ENCODE results near the gene SASH3.

The SASH3 gene

GRCh38 chrX:129769467-129770154 lies 10.1 kb upstream of the SASH3 start:
- TF ChIP-seq MYNN (tag by site-specific recombination; IDR thresholded peaks at IDR 0.05; ENCODE audit: borderline replicate concordance) (no peak), ZNF610 (tag by site-specific recombination; IDR thresholded peaks at IDR 0.05; ENCODE audit: borderline replicate concordance) (no peak), ZNF513 (tag by site-specific recombination; IDR thresholded peaks at IDR 0.05) (peak; percentile 84), ZNF423 (tag by site-specific recombination; IDR thresholded peaks at IDR 0.05) (no peak)
- Histone ChIP-seq H3K4me3 (ENCODE audit: low read depth, low read length) (no peak overlapping the region), H3K4me1 (ENCODE audit: control insufficient read depth, insufficient read depth, low read length) (no peaks in the 10 kb centered on the region), H3K27ac (ENCODE audit: extremely low read depth, low read depth, low read length) (no peak overlapping the region), H3K9me3 (ENCODE audit: control insufficient read depth, insufficient read depth, low read depth, low read length) (no peaks in the 10 kb centered on the region), H3K36me3 (ENCODE audit: control insufficient read depth in 2 of 2, insufficient read depth in 1 of 2, low read length in 2 of 2) (no peaks in the 10 kb centered on the region)
- ChIA-PET CTCF (no interaction called here), POLR2A (no interaction called here)

- ChIA-PET POLR2A (no interaction called here), CTCF (interaction anchor here (1.5 kb wide), 1 partner anchor 45 kb away, joined by 3 read pairs; no protein-coding TSS in a partner anchor)
- Histone ChIP-seq H3K9me3 (ENCODE audit: control insufficient read depth, insufficient read depth, low read depth, low read length) (no peaks in the 10 kb centered on the region), H3K36me3 (ENCODE audit: control insufficient read depth in 2 of 2, insufficient read depth in 1 of 2, low read length in 2 of 2) (no peaks in the 10 kb centered on the region), H3K27ac (ENCODE audit: extremely low read depth, low read depth, low read length) (no peak overlapping the region), H3K4me1 (ENCODE audit: control insufficient read depth, insufficient read depth, low read length) (no peaks in the 10 kb centered on the region), H3K4me3 (ENCODE audit: low read depth, low read length) (no peak overlapping the region)
- no peak for TF ChIP-seq ZNF514 (tag by site-specific recombination; IDR thresholded peaks at IDR 0.05)
- no peak for TF ChIP-seq MEIS1 (CRISPR knock-in tag; IDR thresholded peaks at IDR 0.05; ENCODE audit: borderline replicate concordance)
- TF ChIP-seq ZNF26 (tag by site-specific recombination; IDR thresholded peaks at IDR 0.05) = no peak
- TF ChIP-seq ZNF184 (tag by site-specific recombination; IDR thresholded peaks at IDR 0.05) = no peak
- no peak for TF ChIP-seq ZNF19 (tag by site-specific recombination; IDR thresholded peaks at IDR 0.05; ENCODE audit: low read depth)
- no peak for TF ChIP-seq ZNF404 (tag by site-specific recombination; IDR thresholded peaks at IDR 0.05)
- no peak for TF ChIP-seq ZNF830 (tag by site-specific recombination; IDR thresholded peaks at IDR 0.05; ENCODE audit: low read depth)
- TF ChIP-seq ZNF596 (tag by site-specific recombination; IDR thresholded peaks at IDR 0.05) = no peak
- no peak for TF ChIP-seq PBX3 (CRISPR knock-in tag; IDR thresholded peaks at IDR 0.05)
- no peak for TF ChIP-seq ZFP41 (tag by site-specific recombination; IDR thresholded peaks at IDR 0.05; ENCODE audit: borderline replicate concordance)
- TF ChIP-seq ZEB2 (tag by site-specific recombination; IDR thresholded peaks at IDR 0.05) = no peak
These were observed 8.3 kb upstream of the SASH3 start for GRCh38 chrX:129771266-129771995.

GRCh38 chrX:129772796-129773431 lies 6.8 kb upstream of the SASH3 start:
- Histone ChIP-seq H3K36me3 (ENCODE audit: control insufficient read depth in 2 of 2, insufficient read depth in 1 of 2, low read length in 2 of 2) (no peaks in the 10 kb centered on the region), H3K4me1 (ENCODE audit: control insufficient read depth, insufficient read depth, low read length) (no peaks in the 10 kb centered on the region), H3K27ac (ENCODE audit: extremely low read depth, low read depth, low read length) (no peak overlapping the region), H3K4me3 (ENCODE audit: low read depth, low read length) (no peak overlapping the region), H3K9me3 (ENCODE audit: control insufficient read depth, insufficient read depth, low read depth, low read length) (no peaks in the 10 kb centered on the region)
- ChIA-PET POLR2A (no interaction called here), CTCF (interaction anchor here (1.5 kb wide), 1 partner anchor 46 kb away, joined by 3 read pairs; no protein-coding TSS in a partner anchor)
- TF ChIP-seq ZNF501 (tag by site-specific recombination; IDR thresholded peaks at IDR 0.05) = no peak
- TF ChIP-seq ATF2 (tag by site-specific recombination; IDR thresholded peaks at IDR 0.05; ENCODE audit: low read depth) = no peak
- TF ChIP-seq ZNF658 (tag by site-specific recombination; IDR thresholded peaks at IDR 0.05) = no peak
- TF ChIP-seq ZNF645 (tag by site-specific recombination; IDR thresholded peaks at IDR 0.05) = no peak
- no peak for TF ChIP-seq PRDM4 (tag by site-specific recombination; IDR thresholded peaks at IDR 0.05)

All from HEK293 (cell line).